Measurements from ENCODE around the gene CPN1.

- TF ChIP-seq EZH2phosphoT487 (IDR thresholded peaks at IDR 0.05; ENCODE audit: borderline replicate concordance, low read depth, low read length) (no peak), CTCF (conservative IDR thresholded peaks at IDR 0.05; ENCODE audit: low read length) (peak; percentile 52; the same call in 1 of the 2 replicates)
Measured at GRCh38 chr10:100009283-100009792, 72.3 kb downstream of the CPN1 start.

Measured in OCI-LY7 (cell line).